ENCODE measurements around the gene C1orf198. TPM values are rescaled to one million over a fixed set of nuclear protein-coding genes. Genes with fewer than 3 reads are reported as not detected.

Gene C1orf198
- total and polyA plus RNA-seq, 4 donors: 3.9 to 11.1 (median 10.4) TPM

- TF ChIP-seq RAD21 (IDR thresholded peaks at IDR 0.05): no peak
- TF ChIP-seq SP1 (IDR thresholded peaks at IDR 0.05): no peak
- TF ChIP-seq TAF1 (conservative IDR thresholded peaks at IDR 0.05): no peak
- TF ChIP-seq ZBTB33 (IDR thresholded peaks at IDR 0.05): no peak
- TF ChIP-seq MAX (IDR thresholded peaks at IDR 0.05): no peak
- no peak for TF ChIP-seq REST (IDR thresholded peaks at IDR 0.05)
- no peak for TF ChIP-seq GABPA (IDR thresholded peaks at IDR 0.05 in 1 of 2, conservative IDR thresholded peaks at IDR 0.05 in 1 of 2)
- TF ChIP-seq NR2F2 (IDR thresholded peaks at IDR 0.05): no peak
- TF ChIP-seq HNF4G (IDR thresholded peaks at IDR 0.05): no peak
- no peak for TF ChIP-seq YY1 (IDR thresholded peaks at IDR 0.05)
- no peak for TF ChIP-seq HNF4A (conservative IDR thresholded peaks at IDR 0.05)
- TF ChIP-seq EGR1 (IDR thresholded peaks at IDR 0.05; ENCODE audit: low read depth in 2 of 2): no peak
- TF ChIP-seq CTCF (IDR thresholded peaks at IDR 0.05; ENCODE audit: low read depth, low read length, missing input control): no peak
- TF ChIP-seq JUND (IDR thresholded peaks at IDR 0.05): no peak
- no peak for TF ChIP-seq ATF3 (IDR thresholded peaks at IDR 0.05)
- Histone ChIP-seq H3K4me1 (ENCODE audit: control insufficient read depth in 4 of 4, insufficient read depth in 4 of 4, low read length in 3 of 4) (no peaks in the 10 kb centered on the region), H3K9ac (ENCODE audit: low read depth in 1 of 2, low read length in 2 of 2) (no peak overlapping the region), H3K36me3 (ENCODE audit: control insufficient read depth in 4 of 4, insufficient read depth in 3 of 4, low read depth in 1 of 4, low read length in 3 of 4) (peaks cover 0 to 6% (median 2%) of the 10 kb centered on the region in 4 donors), H3K27ac (ENCODE audit: low read depth in 1 of 2, low read length in 2 of 2) (no peak overlapping the region), H3K9me3 (ENCODE audit: control insufficient read depth in 4 of 4, low read length in 3 of 4) (no peaks in the 10 kb centered on the region), H3K27me3 (ENCODE audit: control insufficient read depth in 4 of 4, insufficient read depth in 4 of 4, low read length in 3 of 4) (no peaks in the 10 kb centered on the region), H3K4me3 (ENCODE audit: low read depth in 1 of 3, low read length in 3 of 3) (no peak overlapping the region)
- DNase-seq (ENCODE audit: low spot score): no peak
- WGBS: 94% methylated on average over 5 of the region's 5 CpGs
Measured at GRCh38 chr1:230836793-230837192, 31.5 kb downstream of the C1orf198 start.

GRCh38 chr1:230836347-230836746 is 32.0 kb downstream of the C1orf198 start:
- H3K4me1 ChIP-seq (ENCODE audit: control insufficient read depth in 4 of 4, insufficient read depth in 4 of 4, low read length in 3 of 4): no peaks in the 10 kb centered on the region
- no peak for TF ChIP-seq HNF4G (IDR thresholded peaks at IDR 0.05)
- no peak for TF ChIP-seq REST (IDR thresholded peaks at IDR 0.05)
- TF ChIP-seq GABPA (IDR thresholded peaks at IDR 0.05 in 1 of 2, conservative IDR thresholded peaks at IDR 0.05 in 1 of 2): no peak
- no peak for TF ChIP-seq ZBTB33 (IDR thresholded peaks at IDR 0.05)
- TF ChIP-seq MAX (IDR thresholded peaks at IDR 0.05): no peak
- TF ChIP-seq EGR1 (IDR thresholded peaks at IDR 0.05; ENCODE audit: low read depth in 2 of 2): no peak
- no peak for TF ChIP-seq JUND (IDR thresholded peaks at IDR 0.05)
- TF ChIP-seq RXRA (IDR thresholded peaks at IDR 0.05): no peak
- TF ChIP-seq YY1 (IDR thresholded peaks at IDR 0.05): no peak
- no peak for TF ChIP-seq HNF4A (conservative IDR thresholded peaks at IDR 0.05)
- no peak for TF ChIP-seq TAF1 (conservative IDR thresholded peaks at IDR 0.05)
- no peak for TF ChIP-seq FOXA1 (IDR thresholded peaks at IDR 0.05)
- TF ChIP-seq NR2F2 (IDR thresholded peaks at IDR 0.05): no peak
- no peaks in the 10 kb centered on the region for H3K27me3 ChIP-seq (ENCODE audit: control insufficient read depth in 4 of 4, insufficient read depth in 4 of 4, low read length in 3 of 4)
- 98% methylated on average over 5 of the region's 5 CpGs for WGBS
- no peaks in the 10 kb centered on the region for H3K9me3 ChIP-seq (ENCODE audit: control insufficient read depth in 4 of 4, low read length in 3 of 4)
- H3K4me3 ChIP-seq (ENCODE audit: low read depth in 1 of 3, low read length in 3 of 3): no peak overlapping the region
- H3K27ac ChIP-seq (ENCODE audit: low read depth in 1 of 2, low read length in 2 of 2): no peak overlapping the region
- DNase-seq (ENCODE audit: low spot score): no peak
- no peak overlapping the region for H3K9ac ChIP-seq (ENCODE audit: low read depth in 1 of 2, low read length in 2 of 2)
- H3K36me3 ChIP-seq (ENCODE audit: control insufficient read depth in 4 of 4, insufficient read depth in 3 of 4, low read depth in 1 of 4, low read length in 3 of 4): peaks cover 0 to 6% (median under 1%) of the 10 kb centered on the region in 4 donors
